ENCODE measurements around the gene ATF7. TPM values are rescaled to one million over a fixed set of nuclear protein-coding genes. Genes with fewer than 3 reads are reported as not detected.

The ATF7 gene
- total RNA-seq (ENCODE audit: low replicate concordance) = 16.3 and 28.6 TPM in 2 replicates

GRCh38 chr12:53625946-53626701, at the start of gene ATF7:
ATF7 (minus strand) TSS chr12:53626382; CDS start chr12:53601000, 25,382 bp downstream.
- TF ChIP-seq, protein P1, sequence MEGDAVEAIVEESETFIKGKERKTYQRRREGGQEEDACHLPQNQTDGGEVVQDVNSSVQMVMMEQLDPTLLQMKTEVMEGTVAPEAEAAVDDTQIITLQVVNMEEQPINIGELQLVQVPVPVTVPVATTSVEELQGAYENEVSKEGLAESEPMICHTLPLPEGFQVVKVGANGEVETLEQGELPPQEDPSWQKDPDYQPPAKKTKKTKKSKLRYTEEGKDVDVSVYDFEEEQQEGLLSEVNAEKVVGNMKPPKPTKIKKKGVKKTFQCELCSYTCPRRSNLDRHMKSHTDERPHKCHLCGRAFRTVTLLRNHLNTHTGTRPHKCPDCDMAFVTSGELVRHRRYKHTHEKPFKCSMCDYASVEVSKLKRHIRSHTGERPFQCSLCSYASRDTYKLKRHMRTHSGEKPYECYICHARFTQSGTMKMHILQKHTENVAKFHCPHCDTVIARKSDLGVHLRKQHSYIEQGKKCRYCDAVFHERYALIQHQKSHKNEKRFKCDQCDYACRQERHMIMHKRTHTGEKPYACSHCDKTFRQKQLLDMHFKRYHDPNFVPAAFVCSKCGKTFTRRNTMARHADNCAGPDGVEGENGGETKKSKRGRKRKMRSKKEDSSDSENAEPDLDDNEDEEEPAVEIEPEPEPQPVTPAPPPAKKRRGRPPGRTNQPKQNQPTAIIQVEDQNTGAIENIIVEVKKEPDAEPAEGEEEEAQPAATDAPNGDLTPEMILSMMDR (IDR thresholded peaks at IDR 0.05; ENCODE audit: insufficient read depth, low read length) = no peak
- peak; percentile 98 for DNase-seq (ENCODE audit: low read depth)
- peak within 1 kb of the TSS; percentile 92 for H3K4me3 ChIP-seq (ENCODE audit: low read depth, low read length)

DNA sequence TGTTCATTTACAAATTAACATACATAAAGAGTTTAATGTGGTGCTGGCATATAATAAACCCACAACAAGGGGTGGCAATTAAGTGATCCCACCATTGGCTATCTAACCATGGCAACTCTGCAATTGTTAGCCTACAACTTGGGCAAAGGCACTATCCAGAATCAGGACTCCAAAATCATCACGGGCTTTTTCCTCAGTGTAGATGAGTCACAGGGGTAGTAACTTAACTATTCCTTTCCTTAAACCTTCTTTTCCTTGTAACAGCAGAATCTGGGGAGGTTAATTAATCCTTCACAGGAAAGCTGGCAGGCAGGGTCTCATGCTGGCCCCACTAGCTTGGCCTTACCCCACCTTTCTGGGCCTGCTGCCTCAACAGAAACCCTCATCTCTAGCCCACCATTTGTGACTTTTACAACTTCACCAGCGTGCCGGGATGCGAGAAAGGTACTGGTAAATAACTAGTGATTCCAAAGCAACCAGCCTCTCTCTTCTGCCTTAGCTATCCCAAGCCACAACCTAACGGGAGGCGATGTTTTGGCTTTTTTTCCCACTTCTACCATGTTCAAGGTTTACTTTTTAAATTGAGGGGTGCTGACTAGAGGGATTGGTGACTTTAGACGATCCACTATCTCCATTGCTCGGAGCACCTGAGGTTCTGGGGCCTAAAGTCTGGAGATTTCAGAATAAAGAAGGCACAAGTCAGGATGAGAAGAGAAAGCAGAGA, 49.0 kb upstream of the ATF7 start:
- peak overlapping the region; percentile 99 for H3K4me3 ChIP-seq (ENCODE audit: low read depth, low read length)
- DNase-seq (ENCODE audit: low read depth) = peak; percentile 22
- TF ChIP-seq, protein P1 (IDR thresholded peaks at IDR 0.05; ENCODE audit: insufficient read depth, low read length) = no peak

- TF ChIP-seq, protein P1 (IDR thresholded peaks at IDR 0.05; ENCODE audit: insufficient read depth, low read length) = no peak
- H3K4me3 ChIP-seq (ENCODE audit: low read depth, low read length) = no peak overlapping the region
- no peak for DNase-seq (ENCODE audit: low read depth)
Observed at GRCh38 chr12:53670971-53671370, 44.8 kb upstream of the ATF7 start.

DNA sequence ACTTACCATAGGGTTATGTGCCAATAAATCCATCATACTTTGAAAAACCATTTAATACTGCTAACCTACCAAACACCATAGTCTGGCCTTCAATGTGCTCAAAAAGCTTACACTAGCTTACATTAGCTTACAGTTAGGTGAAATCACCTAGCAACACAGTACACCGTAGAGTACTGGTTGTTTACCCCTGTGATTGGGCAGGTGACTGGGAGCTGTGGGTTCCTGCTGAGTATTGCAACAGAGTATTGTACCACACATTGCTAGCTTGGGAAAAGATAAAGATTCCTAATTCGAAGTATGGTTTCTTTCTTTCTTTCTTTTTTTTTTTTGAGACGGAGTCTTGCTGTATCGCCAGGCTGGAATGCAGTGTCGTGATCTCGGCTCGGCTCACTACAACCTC, 44.1 kb upstream of the ATF7 start:
- TF ChIP-seq, protein P1 (IDR thresholded peaks at IDR 0.05; ENCODE audit: insufficient read depth, low read length) = no peak
- no peak overlapping the region for H3K4me3 ChIP-seq (ENCODE audit: low read depth, low read length)
- no peak for DNase-seq (ENCODE audit: low read depth)

- H3K4me3 ChIP-seq (ENCODE audit: low read depth, low read length) = no peak overlapping the region
- TF ChIP-seq, protein P1 (IDR thresholded peaks at IDR 0.05; ENCODE audit: insufficient read depth, low read length) = no peak
- no peak for DNase-seq (ENCODE audit: low read depth)
Observed at GRCh38 chr12:53667080-53667479, 40.9 kb upstream of the ATF7 start.

DNA sequence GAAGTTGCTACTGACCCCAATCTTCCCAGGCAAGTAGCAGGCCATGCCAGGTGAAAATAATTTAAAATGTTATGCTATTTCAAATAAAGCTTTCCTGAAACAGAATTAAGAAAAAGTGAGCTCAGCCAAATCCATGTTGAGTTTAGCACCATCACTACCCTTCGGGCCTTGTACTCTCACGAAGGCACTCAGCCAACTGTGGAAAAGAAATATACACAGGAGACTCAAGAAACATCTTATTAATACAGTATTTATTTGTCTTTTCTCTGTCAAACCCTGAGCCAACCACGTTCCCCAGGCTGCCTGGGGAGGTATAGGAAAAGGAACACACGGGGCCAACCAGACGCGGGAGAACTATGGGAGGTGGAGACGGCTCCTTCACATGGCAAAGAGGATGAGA, 38.8 kb upstream of the ATF7 start:
- DNase-seq (ENCODE audit: low read depth) = no peak
- TF ChIP-seq, protein P1 (IDR thresholded peaks at IDR 0.05; ENCODE audit: insufficient read depth, low read length) = no peak
- no peak overlapping the region for H3K4me3 ChIP-seq (ENCODE audit: low read depth, low read length)
